ENCODE results near the gene CORO2B.
"Not testable (repeated sequence)": the region's sequence is repeated elsewhere in the genome, so short reads cannot be mapped to it uniquely, and the experiment has no call there.

Gene CORO2B

GRCh38 chr15:68680756-68681155, 102.0 kb downstream of the CORO2B start:
- H3K9me3 ChIP-seq (ENCODE audit: control extremely low read depth in 1 of 5, control insufficient read depth in 4 of 5, insufficient read depth in 2 of 5, low read depth in 1 of 5, low read length in 4 of 5); H3K27me3 ChIP-seq (replicated peaks in 2 of 5; ENCODE audit: control insufficient read depth in 4 of 5, insufficient read depth in 5 of 5, low read length in 4 of 5); H3K36me3 ChIP-seq (ENCODE audit: control insufficient read depth in 4 of 4, insufficient read depth in 4 of 4, low read length in 3 of 4); H3K27ac ChIP-seq (ENCODE audit: insufficient read depth in 1 of 2, low read depth in 1 of 2, low read length in 2 of 2, poor library complexity in 1 of 2, severe bottlenecking in 2 of 2); DNase-seq; POLR2A ChIA-PET; H3K4me3 ChIP-seq (ENCODE audit: control insufficient read depth in 1 of 7, extremely low read depth in 1 of 7, insufficient read depth in 4 of 7, low read depth in 2 of 7, low read length in 6 of 7): not testable (repeated sequence)
- H3K4me1 ChIP-seq (ENCODE audit: control extremely low read depth in 1 of 4, control insufficient read depth in 4 of 4, insufficient read depth in 4 of 4, low read length in 3 of 4), result peaks cover 0 to 12% (median 3%) of the 10 kb centered on the region in 4 experiments
- CTCF ChIA-PET, result interaction anchor here (1.2 kb wide), 1 partner anchor 131 kb away, joined by 4 read pairs; no protein-coding TSS in a partner anchor
- WGBS (ENCODE audit: insufficient coverage), result 100% methylated on average over 9 of the region's 10 CpGs

- ChIA-PET CTCF (interaction anchor here (1.2 kb wide), 1 partner anchor 122 kb away, joined by 3 read pairs; no protein-coding TSS in a partner anchor), POLR2A (no interaction called here)
- Histone ChIP-seq H3K4me1 (ENCODE audit: control extremely low read depth in 1 of 4, control insufficient read depth in 4 of 4, insufficient read depth in 4 of 4, low read length in 3 of 4) (peaks cover 0 to 12% (median 3%) of the 10 kb centered on the region in 4 experiments), H3K9me3 (ENCODE audit: control extremely low read depth in 1 of 5, control insufficient read depth in 4 of 5, insufficient read depth in 2 of 5, low read depth in 1 of 5, low read length in 4 of 5) (no peaks in the 10 kb centered on the region), H3K27ac (ENCODE audit: insufficient read depth in 1 of 2, low read depth in 1 of 2, low read length in 2 of 2, poor library complexity in 1 of 2, severe bottlenecking in 2 of 2) (no peak overlapping the region), H3K4me3 (ENCODE audit: control insufficient read depth in 1 of 7, extremely low read depth in 1 of 7, insufficient read depth in 4 of 7, low read depth in 2 of 7, low read length in 6 of 7) (no peak overlapping the region), H3K36me3 (ENCODE audit: control insufficient read depth in 4 of 4, insufficient read depth in 4 of 4, low read length in 3 of 4) (no peaks in the 10 kb centered on the region), H3K27me3 (replicated peaks in 2 of 5; ENCODE audit: control insufficient read depth in 4 of 5, insufficient read depth in 5 of 5, low read length in 4 of 5) (no peaks in the 10 kb centered on the region)
- no peak for DNase-seq
- WGBS (ENCODE audit: insufficient coverage), result 94% methylated on average over 2 of the region's 2 CpGs
These were observed 103.0 kb downstream of the CORO2B start for GRCh38 chr15:68681836-68682235.

- no peak for DNase-seq
- no peak overlapping the region for H3K4me3 ChIP-seq (ENCODE audit: control insufficient read depth in 1 of 7, extremely low read depth in 1 of 7, insufficient read depth in 4 of 7, low read depth in 2 of 7, low read length in 6 of 7)
- H3K27ac ChIP-seq (ENCODE audit: insufficient read depth in 1 of 2, low read depth in 1 of 2, low read length in 2 of 2, poor library complexity in 1 of 2, severe bottlenecking in 2 of 2), result no peak overlapping the region
- no peaks in the 10 kb centered on the region for H3K9me3 ChIP-seq (ENCODE audit: control extremely low read depth in 1 of 5, control insufficient read depth in 4 of 5, insufficient read depth in 2 of 5, low read depth in 1 of 5, low read length in 4 of 5)
- ChIA-PET CTCF (interaction anchor here (1.2 to 2.3 kb wide), 2 partner anchors 10 to 123 kb away, joined by 3 to 5 read pairs; no protein-coding TSS in a partner anchor), POLR2A (no interaction called here)
- H3K36me3 ChIP-seq (ENCODE audit: control insufficient read depth in 4 of 4, insufficient read depth in 4 of 4, low read length in 3 of 4), result no peaks in the 10 kb centered on the region
- no peaks in the 10 kb centered on the region for H3K27me3 ChIP-seq (replicated peaks in 2 of 5; ENCODE audit: control insufficient read depth in 4 of 5, insufficient read depth in 5 of 5, low read length in 4 of 5)
- WGBS (ENCODE audit: insufficient coverage), result 76% methylated on average over 5 of the region's 5 CpGs
- peaks cover 0 to 11% (median 3%) of the 10 kb centered on the region in 4 experiments for H3K4me1 ChIP-seq (ENCODE audit: control extremely low read depth in 1 of 4, control insufficient read depth in 4 of 4, insufficient read depth in 4 of 4, low read length in 3 of 4)
These were observed 103.5 kb downstream of the CORO2B start for GRCh38 chr15:68682330-68682729.

GRCh38 chr15:68683026-68683425, 104.2 kb downstream of the CORO2B start:
- Histone ChIP-seq H3K36me3 (ENCODE audit: control insufficient read depth in 4 of 4, insufficient read depth in 4 of 4, low read length in 3 of 4) (no peaks in the 10 kb centered on the region), H3K27me3 (replicated peaks in 2 of 5; ENCODE audit: control insufficient read depth in 4 of 5, insufficient read depth in 5 of 5, low read length in 4 of 5) (no peaks in the 10 kb centered on the region), H3K9me3 (ENCODE audit: control extremely low read depth in 1 of 5, control insufficient read depth in 4 of 5, insufficient read depth in 2 of 5, low read depth in 1 of 5, low read length in 4 of 5) (no peaks in the 10 kb centered on the region), H3K4me3 (ENCODE audit: control insufficient read depth in 1 of 7, extremely low read depth in 1 of 7, insufficient read depth in 4 of 7, low read depth in 2 of 7, low read length in 6 of 7) (no peak overlapping the region), H3K4me1 (ENCODE audit: control extremely low read depth in 1 of 4, control insufficient read depth in 4 of 4, insufficient read depth in 4 of 4, low read length in 3 of 4) (peaks cover 0 to 4% (median 0%) of the 10 kb centered on the region in 4 experiments), H3K27ac (ENCODE audit: insufficient read depth in 1 of 2, low read depth in 1 of 2, low read length in 2 of 2, poor library complexity in 1 of 2, severe bottlenecking in 2 of 2) (no peak overlapping the region)
- ChIA-PET POLR2A (no interaction called here), CTCF (interaction anchor here (2.3 kb wide), 1 partner anchor 11 kb away, joined by 5 read pairs; no protein-coding TSS in a partner anchor)
- DNase-seq, result no peak
- 96% methylated on average over 5 of the region's 8 CpGs for WGBS (ENCODE audit: insufficient coverage)

- Histone ChIP-seq H3K4me1 (ENCODE audit: control extremely low read depth in 1 of 4, control insufficient read depth in 4 of 4, insufficient read depth in 4 of 4, low read length in 3 of 4) (peaks cover 0 to 3% (median 0%) of the 10 kb centered on the region in 4 experiments), H3K27me3 (replicated peaks in 2 of 5; ENCODE audit: control insufficient read depth in 4 of 5, insufficient read depth in 5 of 5, low read length in 4 of 5) (no peaks in the 10 kb centered on the region), H3K4me3 (ENCODE audit: control insufficient read depth in 1 of 7, extremely low read depth in 1 of 7, insufficient read depth in 4 of 7, low read depth in 2 of 7, low read length in 6 of 7) (no peak overlapping the region), H3K9me3 (ENCODE audit: control extremely low read depth in 1 of 5, control insufficient read depth in 4 of 5, insufficient read depth in 2 of 5, low read depth in 1 of 5, low read length in 4 of 5) (no peaks in the 10 kb centered on the region), H3K27ac (ENCODE audit: insufficient read depth in 1 of 2, low read depth in 1 of 2, low read length in 2 of 2, poor library complexity in 1 of 2, severe bottlenecking in 2 of 2) (no peak overlapping the region), H3K36me3 (ENCODE audit: control insufficient read depth in 4 of 4, insufficient read depth in 4 of 4, low read length in 3 of 4) (no peaks in the 10 kb centered on the region)
- CTCF ChIA-PET, result interaction anchor here (2.3 kb wide), 1 partner anchor 12 kb away, joined by 5 read pairs; no protein-coding TSS in a partner anchor
- no peak for DNase-seq
- 100% methylated on average over 1 of the region's 2 CpGs for WGBS (ENCODE audit: insufficient coverage)
- POLR2A ChIA-PET, result no interaction called here
These were observed 104.8 kb downstream of the CORO2B start for GRCh38 chr15:68683551-68683950.

- Histone ChIP-seq H3K36me3 (ENCODE audit: control insufficient read depth in 4 of 4, insufficient read depth in 4 of 4, low read length in 3 of 4) (no peaks in the 10 kb centered on the region), H3K9me3 (ENCODE audit: control extremely low read depth in 1 of 5, control insufficient read depth in 4 of 5, insufficient read depth in 2 of 5, low read depth in 1 of 5, low read length in 4 of 5) (no peaks in the 10 kb centered on the region), H3K4me3 (ENCODE audit: control insufficient read depth in 1 of 7, extremely low read depth in 1 of 7, insufficient read depth in 4 of 7, low read depth in 2 of 7, low read length in 6 of 7) (no peak overlapping the region), H3K4me1 (ENCODE audit: control extremely low read depth in 1 of 4, control insufficient read depth in 4 of 4, insufficient read depth in 4 of 4, low read length in 3 of 4) (peaks cover 0 to 3% (median 0%) of the 10 kb centered on the region in 4 experiments), H3K27me3 (replicated peaks in 2 of 5; ENCODE audit: control insufficient read depth in 4 of 5, insufficient read depth in 5 of 5, low read length in 4 of 5) (no peaks in the 10 kb centered on the region), H3K27ac (ENCODE audit: insufficient read depth in 1 of 2, low read depth in 1 of 2, low read length in 2 of 2, poor library complexity in 1 of 2, severe bottlenecking in 2 of 2) (no peak overlapping the region)
- ChIA-PET POLR2A (no interaction called here), CTCF (interaction anchor here (2.3 kb wide), 1 partner anchor 13 kb away, joined by 5 read pairs; no protein-coding TSS in a partner anchor)
- no peak for DNase-seq
- 98% methylated on average over 3 of the region's 5 CpGs for WGBS (ENCODE audit: insufficient coverage)
These were observed 105.7 kb downstream of the CORO2B start for GRCh38 chr15:68684476-68684875.

GRCh38 chr15:68687136-68687735, 108.4 kb downstream of the CORO2B start:
- peaks cover 0 to 2% (median 0%) of the 10 kb centered on the region in 4 experiments for H3K4me1 ChIP-seq (ENCODE audit: control extremely low read depth in 1 of 4, control insufficient read depth in 4 of 4, insufficient read depth in 4 of 4, low read length in 3 of 4)
- ChIA-PET POLR2A (no interaction called here), CTCF (interaction anchor here (1.2 to 1.4 kb wide), 2 partner anchors 13 to 36 kb away, joined by 3 to 4 read pairs; no protein-coding TSS in a partner anchor)
- H3K27ac ChIP-seq (ENCODE audit: insufficient read depth in 1 of 2, low read depth in 1 of 2, low read length in 2 of 2, poor library complexity in 1 of 2, severe bottlenecking in 2 of 2), result no peak overlapping the region
- H3K9me3 ChIP-seq (ENCODE audit: control extremely low read depth in 1 of 5, control insufficient read depth in 4 of 5, insufficient read depth in 2 of 5, low read depth in 1 of 5, low read length in 4 of 5), result no peaks in the 10 kb centered on the region
- H3K4me3 ChIP-seq (ENCODE audit: control insufficient read depth in 1 of 7, extremely low read depth in 1 of 7, insufficient read depth in 4 of 7, low read depth in 2 of 7, low read length in 6 of 7), result no peak overlapping the region
- 95% methylated on average over 4 of the region's 8 CpGs for WGBS (ENCODE audit: insufficient coverage)
- no peaks in the 10 kb centered on the region for H3K36me3 ChIP-seq (ENCODE audit: control insufficient read depth in 4 of 4, insufficient read depth in 4 of 4, low read length in 3 of 4)
- no peaks in the 10 kb centered on the region for H3K27me3 ChIP-seq (replicated peaks in 2 of 5; ENCODE audit: control insufficient read depth in 4 of 5, insufficient read depth in 5 of 5, low read length in 4 of 5)
- DNase-seq, result no peak

Data from common myeloid progenitor, CD34-positive (primary cell).